NCI-H2081 (cell line): ENCODE measurements around the gene TMEM33.

Source experiments
- DNase-seq, 2 experiments: peaks; one replicate each; lab custom pipeline; 2025; lab: John Stamatoyannopoulos, UW

Gene TMEM33

DNA sequence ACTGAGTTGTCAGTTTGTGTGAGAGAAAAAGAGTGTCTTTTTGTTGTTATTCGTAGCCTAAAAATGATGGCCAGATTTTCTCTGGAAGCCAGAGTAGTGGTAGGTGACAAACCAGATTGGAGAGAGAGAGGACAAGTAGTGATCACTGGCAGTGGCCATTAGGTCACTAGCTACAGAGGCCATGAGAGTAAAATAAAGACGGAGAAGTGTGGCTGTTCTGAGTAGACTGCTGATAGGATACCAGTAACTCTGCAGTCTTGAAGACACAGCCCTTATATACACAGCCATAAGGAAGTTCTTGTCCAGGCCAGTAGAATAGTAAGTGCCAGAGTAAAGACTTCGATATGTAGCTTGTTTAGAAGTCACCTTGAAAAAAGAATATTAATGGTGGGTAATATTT, 62.8 kb downstream of the TMEM33 start:
- no peak for DNase-seq

- DNase-seq = no peak
These were observed 64.1 kb downstream of the TMEM33 start for GRCh38 chr4:41999321-41999720.

DNA sequence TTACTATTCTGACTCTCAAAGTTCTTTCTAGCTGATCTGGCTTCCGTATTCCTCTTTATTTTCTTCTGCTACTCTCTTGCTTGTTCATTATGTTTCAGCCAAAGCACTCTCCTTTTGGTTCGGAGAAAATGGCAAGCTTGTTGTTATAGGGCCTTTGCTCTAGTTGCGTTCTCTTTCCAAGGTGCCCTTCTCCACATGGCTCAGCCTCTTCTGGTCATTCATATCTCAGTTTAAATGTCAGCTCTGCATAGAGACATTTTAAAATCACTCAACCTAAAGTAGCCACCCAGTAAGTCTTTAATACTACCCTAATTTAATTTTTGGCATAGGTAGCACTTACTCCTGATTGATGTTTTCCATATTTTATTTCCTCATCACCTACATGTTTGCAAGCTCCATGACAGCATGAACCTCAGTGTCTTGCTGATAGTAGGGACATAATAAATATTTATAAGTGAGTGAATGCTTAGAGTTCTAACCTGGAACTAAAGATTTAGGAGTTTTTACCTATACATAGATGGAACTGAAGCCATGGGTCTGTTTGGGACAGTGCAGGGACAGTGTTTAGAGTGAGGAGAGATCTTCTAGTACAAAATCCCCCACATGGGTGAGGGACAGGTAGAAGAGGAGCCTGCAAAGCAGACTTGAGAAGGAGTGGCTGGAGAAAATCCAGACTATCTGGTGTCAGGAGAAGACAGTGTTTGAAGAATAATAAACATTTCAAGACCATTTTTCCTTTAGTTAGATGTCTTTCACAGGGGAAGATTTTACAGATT, 73.0 kb downstream of the TMEM33 start:
- DNase-seq = no peak
